ENCODE measurements around the gene CBL. TPM values are rescaled to one million over a fixed set of nuclear protein-coding genes. Genes with fewer than 3 reads are reported as not detected.
"Not testable (repeated sequence)": the region's sequence is repeated elsewhere in the genome, so short reads cannot be mapped to it uniquely, and the experiment has no call there.

Gene CBL
- total RNA-seq, 4 donors from 2014 or later: 11.1 to 20.6 (median 15.9) TPM

DNA sequence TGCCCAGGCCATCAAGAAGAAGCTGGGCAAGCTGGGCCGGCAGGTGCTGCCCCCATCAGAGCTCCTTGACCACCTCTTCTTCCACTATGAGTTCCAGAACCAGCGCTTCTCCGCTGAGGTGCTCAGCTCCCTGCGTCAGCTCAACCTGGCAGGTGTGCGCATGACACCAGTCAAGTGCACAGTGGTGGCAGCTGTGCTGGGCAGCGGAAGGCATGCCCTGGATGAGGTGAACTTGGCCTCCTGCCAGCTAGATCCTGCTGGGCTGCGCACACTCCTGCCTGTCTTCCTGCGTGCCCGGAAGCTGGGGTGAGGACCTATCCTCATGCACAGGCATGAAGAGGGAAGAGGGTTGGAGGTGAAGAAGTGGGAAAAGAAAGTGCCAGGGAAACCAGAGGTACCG is 26.2 kb upstream of the CBL start:
- Histone ChIP-seq H3K4me1 (no peaks in the 10 kb centered on the region), H3K27ac (no peak overlapping the region), H3K9me3 (no peaks in the 10 kb centered on the region), H3K36me3 (peaks cover 0 to 17% (median 0%) of the 10 kb centered on the region in 3 donors), H3K4me3 (no peak overlapping the region), H3K27me3 (no peaks in the 10 kb centered on the region)
- no peak for DNase-seq
- no peak for TF ChIP-seq POLR2A (IDR thresholded peaks at IDR 0.05)
- TF ChIP-seq, protein P1, sequence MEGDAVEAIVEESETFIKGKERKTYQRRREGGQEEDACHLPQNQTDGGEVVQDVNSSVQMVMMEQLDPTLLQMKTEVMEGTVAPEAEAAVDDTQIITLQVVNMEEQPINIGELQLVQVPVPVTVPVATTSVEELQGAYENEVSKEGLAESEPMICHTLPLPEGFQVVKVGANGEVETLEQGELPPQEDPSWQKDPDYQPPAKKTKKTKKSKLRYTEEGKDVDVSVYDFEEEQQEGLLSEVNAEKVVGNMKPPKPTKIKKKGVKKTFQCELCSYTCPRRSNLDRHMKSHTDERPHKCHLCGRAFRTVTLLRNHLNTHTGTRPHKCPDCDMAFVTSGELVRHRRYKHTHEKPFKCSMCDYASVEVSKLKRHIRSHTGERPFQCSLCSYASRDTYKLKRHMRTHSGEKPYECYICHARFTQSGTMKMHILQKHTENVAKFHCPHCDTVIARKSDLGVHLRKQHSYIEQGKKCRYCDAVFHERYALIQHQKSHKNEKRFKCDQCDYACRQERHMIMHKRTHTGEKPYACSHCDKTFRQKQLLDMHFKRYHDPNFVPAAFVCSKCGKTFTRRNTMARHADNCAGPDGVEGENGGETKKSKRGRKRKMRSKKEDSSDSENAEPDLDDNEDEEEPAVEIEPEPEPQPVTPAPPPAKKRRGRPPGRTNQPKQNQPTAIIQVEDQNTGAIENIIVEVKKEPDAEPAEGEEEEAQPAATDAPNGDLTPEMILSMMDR (IDR thresholded peaks at IDR 0.05): no peak

DNA sequence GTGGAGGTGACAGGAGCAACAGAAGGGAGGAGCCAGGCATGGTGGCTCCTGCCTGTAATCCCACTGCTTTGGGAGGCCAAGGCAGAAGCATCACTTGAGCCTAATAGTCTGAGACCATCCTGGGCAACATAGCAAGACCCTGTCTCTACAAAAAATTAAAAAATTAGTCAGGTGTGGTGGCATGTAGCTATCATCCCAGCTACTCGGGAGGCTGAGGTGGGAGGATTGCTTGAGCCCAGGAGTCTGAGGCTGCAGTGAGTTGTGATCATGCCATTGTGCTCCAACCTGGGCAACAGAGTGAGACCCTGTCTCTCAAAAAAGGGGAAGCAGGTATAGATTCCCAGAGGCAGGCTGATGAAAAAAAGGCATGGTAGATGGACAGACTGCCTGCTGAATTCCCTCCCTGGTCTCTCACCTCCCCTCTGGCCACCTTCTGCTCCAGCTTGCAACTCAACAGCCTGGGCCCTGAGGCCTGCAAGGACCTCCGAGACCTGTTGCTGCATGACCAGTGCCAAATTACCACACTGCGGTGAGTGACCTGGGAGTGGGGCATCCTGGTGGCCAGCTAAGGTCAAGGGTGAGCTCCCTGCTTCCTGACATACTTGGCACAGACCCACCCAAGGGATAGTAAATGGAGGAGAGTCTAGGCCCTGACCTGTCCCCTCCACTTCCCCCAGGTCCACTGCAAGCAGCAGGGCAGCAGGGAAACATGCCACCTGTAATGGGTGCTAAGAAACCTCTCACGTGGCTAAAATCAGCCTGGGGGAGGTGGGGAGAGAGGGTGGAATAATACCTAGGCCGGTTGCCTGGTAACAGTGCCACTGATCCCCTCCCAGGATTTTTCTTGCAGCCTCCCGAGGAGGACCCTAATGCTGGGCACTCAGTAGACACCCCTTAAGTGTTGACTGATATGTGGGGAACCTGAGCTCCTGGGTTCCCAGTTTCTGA is 25.1 kb upstream of the CBL start:
- TF ChIP-seq, protein P1 (IDR thresholded peaks at IDR 0.05): no peak
- no peak for TF ChIP-seq POLR2A (IDR thresholded peaks at IDR 0.05)

DNA sequence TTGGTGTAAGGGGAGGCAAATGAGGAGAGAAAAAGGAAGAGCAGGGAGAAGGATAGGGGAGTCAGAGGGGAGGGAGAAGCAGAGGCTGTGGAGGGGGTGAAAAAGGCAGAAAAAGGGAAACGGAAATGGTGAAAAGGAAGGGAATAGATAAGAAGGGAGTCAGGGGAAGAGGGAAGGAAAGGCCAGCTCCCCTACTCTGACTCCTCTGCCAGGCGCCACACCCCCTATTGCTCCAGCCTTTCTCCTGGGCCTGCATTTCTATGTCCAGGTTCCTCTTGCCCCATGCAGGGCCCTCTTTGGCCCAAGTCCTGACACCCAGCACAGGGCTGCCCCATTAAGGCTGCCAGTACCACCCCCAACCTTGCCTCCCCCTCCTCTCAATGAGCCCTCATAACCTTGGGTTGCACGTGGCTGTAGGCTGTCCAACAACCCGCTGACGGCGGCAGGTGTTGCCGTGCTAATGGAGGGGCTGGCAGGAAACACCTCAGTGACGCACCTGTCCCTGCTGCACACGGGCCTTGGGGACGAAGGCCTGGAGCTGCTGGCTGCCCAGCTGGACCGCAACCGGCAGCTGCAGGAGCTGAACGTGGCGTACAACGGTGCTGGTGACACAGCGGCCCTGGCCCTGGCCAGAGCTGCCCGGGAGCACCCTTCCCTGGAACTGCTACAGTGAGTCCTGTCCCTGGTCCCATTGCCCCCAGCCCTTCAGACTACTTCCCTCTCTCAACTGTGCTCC is 24.3 kb upstream of the CBL start:
- Histone ChIP-seq H3K36me3 (peaks cover 0 to 17% (median 0%) of the 10 kb centered on the region in 3 donors), H3K4me1 (no peaks in the 10 kb centered on the region), H3K9me3 (no peaks in the 10 kb centered on the region), H3K27ac (no peak overlapping the region), H3K27me3 (no peaks in the 10 kb centered on the region), H3K4me3 (no peak overlapping the region)
- TF ChIP-seq POLR2A (IDR thresholded peaks at IDR 0.05): no peak
- TF ChIP-seq, protein P1 (IDR thresholded peaks at IDR 0.05): no peak
- DNase-seq: no peak

More for the DNA sequence above, 25.1 kb upstream of the CBL start:
- DNase-seq: no peak
- Histone ChIP-seq H3K4me1 (no peaks in the 10 kb centered on the region), H3K36me3 (peaks cover 0 to 17% (median 0%) of the 10 kb centered on the region in 3 donors), H3K9me3 (no peaks in the 10 kb centered on the region), H3K27ac (no peak overlapping the region), H3K4me3 (no peak overlapping the region), H3K27me3 (no peaks in the 10 kb centered on the region)

DNA sequence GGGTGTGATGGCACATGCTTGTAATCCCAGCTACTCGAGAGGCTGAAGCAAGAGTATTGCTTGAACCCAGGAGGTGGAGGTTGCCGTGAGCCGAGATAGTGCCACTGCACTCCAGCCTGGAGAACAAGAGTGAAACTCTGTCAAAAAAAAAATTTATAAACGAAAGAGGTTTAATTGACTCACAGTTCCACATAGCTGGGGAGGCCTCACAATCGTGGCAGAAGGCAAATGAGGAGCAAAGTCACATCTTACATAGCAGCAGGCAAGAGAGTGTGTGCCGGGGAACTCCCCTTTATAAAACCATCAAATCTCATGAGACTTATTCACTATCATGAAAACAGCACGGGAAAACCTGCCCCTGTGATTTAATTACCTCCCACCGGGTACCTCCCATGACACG is 21.7 kb upstream of the CBL start:
- H3K27me3 ChIP-seq, H3K36me3 ChIP-seq, H3K9me3 ChIP-seq, H3K27ac ChIP-seq, DNase-seq, H3K4me3 ChIP-seq, H3K4me1 ChIP-seq: not testable (repeated sequence)

DNA sequence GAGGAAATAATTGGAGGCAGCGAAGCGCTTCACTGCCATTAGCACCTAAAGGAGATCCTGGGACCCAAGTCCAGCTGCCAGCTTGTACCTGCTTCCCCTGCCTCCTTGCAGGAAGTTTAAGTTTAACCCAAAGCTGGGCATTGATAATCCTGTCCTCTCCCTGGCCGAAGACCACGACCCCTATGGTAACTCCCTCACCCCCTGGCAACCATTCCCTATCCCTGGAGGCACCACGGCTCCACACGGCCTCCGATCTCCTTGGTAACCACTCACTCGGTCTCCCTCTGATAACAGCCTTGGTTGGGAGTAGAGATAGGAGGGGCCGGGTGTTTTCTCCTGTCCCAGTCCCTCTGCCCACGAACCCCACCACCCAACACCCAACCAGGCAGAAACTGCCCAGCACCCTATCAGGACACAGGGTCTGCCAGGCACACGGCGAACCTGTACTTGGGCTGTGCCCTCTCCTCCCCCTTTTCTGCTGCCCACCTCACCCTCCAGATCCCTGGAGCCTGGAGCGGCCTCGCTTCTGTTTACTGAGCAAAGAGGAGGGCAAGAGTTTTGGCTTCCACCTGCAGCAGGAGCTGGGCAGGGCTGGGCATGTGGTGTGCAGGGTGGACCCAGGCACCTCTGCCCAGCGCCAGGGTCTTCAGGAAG is 20.0 kb upstream of the CBL start:
- no peak for DNase-seq
- Histone ChIP-seq H3K4me3 (peak overlapping the region in 3 of 4 donors; percentile 25 to 66 (median 57)), H3K9me3 (no peaks in the 10 kb centered on the region), H3K27me3 (no peaks in the 10 kb centered on the region), H3K4me1 (no peaks in the 10 kb centered on the region), H3K27ac (peak overlapping the region in 3 of 4 donors; percentile 63 to 84 (median 73)), H3K36me3 (no peaks in the 10 kb centered on the region)
- TF ChIP-seq, protein P1 (IDR thresholded peaks at IDR 0.05): no peak
- TF ChIP-seq POLR2A (IDR thresholded peaks at IDR 0.05): no peak
